Measurements from ENCODE around the gene OLAH.

The OLAH gene

DNA sequence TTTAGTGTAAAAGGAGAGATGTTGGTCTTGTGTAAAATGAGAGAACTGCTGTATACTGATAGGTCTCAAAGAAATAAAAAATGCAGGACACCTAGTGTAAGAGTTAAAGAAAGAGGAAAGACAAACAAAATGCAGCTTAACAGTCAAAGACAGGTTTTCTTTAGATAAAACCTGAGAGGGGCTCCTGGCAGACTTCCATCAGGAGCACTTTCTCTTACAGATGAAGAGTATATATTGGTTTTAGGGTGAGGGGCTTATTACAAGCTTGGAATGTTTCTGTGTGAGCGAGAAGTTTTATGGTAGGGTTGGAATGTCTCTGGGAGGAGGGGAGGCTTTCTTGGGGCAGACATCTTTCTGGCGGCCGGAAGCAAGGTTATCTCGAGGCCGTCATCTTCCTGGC, 28.6 kb downstream of the OLAH start:
- no peak for DNase-seq

DNA sequence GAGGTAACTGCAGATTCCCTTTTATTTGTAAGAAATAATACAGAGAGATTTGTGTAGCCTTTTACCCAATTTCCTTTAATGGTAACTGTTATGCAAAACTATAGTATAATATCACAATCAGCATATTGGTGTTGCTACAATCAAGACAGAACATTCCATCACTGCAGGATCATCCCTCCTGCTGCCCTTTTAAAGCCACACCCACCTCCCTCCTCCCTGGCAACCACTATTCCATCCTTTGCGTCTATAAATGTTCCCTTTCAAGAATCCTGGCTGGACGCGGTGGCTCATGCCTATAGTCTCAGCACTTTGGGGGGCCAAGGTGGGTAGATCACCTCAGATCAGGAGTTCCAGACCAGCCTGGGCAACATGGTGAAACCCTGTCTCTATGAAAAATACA, 31.7 kb downstream of the OLAH start:
- DNase-seq, result no peak

DNA sequence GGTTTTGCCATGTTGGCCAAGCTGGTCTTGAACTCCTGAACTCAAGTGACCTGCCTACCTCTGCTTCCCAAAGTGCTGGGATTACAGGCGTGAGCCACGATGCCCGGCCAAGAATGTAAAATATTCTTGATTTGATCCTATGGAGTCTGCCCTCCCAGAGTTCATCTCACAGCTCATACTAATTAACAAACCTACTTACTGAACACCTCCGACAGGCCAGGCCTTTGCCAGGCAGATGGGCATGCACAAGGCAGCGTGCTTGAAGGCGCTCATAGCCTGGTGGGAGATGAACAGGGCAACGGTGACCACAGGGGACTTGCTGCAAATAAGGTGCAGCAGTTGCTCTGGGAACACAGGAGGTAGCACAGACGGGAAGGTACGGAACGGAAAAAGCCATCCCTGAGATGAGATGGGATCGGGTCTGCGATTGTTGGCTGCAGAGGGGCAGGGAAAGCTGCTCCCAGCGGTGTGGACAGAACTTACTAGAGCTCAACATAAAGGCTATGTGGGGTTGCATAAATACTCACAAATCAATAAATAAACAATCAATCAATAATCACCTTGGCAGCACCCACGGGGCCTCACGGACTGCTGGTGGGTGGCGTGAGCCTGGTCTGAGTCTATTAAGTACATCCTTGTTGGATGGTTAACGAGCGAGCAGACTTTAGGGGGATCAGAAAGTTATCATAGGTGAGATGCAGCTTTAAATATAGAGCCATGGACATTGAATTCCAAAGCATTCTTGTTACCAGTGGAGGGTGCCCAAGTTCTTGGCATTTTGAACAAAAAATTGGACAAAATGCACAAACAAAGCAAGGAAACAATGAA, 40.1 kb downstream of the OLAH start:
- no peak for DNase-seq

DNA sequence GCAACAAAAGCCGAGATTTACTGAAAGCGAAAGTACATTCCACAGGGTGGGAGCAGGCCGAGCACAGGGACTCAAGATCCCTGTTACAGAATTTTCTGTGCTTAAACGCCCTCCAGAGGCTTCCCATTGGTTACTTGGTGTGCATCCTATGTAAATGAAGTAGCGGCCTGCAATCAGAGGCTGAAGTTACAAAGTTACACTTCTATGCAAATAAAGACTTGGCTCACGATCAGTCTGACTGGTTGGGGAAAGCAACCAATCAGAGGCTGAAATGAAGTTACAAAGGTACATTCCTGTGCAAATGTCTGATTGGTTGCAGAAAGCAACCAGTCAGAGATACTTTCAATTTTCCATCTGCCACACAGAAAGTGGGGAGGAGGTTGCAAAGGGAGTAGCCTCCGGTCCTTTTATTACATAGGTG, 40.8 kb downstream of the OLAH start:
- no peak for DNase-seq

DNA sequence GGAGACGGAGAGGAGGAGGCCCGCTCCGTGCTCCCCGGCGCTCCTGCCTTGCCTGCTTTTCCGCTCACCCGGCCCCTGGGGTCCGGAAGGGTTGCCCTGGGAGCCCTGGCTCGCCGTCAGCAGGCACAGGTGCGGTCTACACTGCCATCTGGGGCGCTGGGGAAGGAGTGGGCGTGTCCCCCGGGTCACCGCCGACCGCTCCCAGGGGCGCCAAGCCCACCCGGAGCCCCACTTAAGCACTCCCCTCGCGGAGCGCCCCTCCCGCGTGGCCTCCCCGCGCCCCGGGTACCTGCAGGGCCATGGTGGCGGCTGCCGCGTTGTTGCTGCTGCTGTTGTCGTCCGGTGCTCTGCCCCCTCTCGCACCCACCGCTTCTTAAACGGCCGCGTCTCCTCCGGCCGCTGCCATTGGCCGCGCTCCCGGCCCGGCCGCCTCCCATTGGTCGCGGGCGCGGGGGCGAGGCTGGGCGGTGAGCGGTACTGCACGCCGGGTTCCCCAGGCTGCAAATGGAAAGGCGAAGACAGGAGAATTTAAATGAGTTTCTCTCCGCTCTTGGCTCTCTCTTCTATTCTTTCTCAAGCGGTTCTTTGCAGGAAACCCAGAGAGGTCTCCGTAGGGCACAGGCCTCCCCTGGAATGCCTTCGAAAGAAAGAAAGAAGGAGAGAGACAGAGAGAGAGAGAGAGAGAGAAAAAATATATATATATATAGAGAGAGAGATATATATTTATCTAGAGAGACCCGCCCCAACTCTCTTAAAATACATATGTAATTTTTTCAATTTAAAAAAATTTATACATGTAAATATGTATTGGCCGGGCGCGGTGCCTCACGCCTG, 44.9 kb downstream of the OLAH start, which contains the start of gene ACBD7:
TSS of gene ACBD7 (minus strand) at position 349 of the 834 bp plus-strand sequence. CDS start at position 301, 48 bp downstream.
- DNase-seq, result peak; percentile 68

DNA sequence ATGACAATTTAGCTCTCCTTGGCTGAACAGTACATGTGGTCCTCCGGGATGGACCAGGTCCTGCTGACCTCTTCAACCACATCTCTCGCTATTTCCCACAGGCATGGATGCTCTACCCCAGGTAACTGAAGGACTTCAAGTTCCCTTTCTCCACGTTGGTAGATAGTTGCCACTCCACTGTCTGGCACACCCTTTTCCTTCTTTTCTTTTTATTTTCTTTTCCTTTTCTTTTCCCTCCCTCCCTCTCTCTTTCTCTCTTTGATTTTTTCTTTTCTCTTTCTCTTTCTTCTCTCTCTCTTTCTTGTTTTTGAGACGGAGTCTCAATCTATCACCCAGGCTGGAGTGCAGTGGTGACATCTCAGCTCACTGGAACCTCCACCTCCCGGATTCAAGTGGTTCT, 47.7 kb downstream of the OLAH start:
- DNase-seq, result no peak

DNA sequence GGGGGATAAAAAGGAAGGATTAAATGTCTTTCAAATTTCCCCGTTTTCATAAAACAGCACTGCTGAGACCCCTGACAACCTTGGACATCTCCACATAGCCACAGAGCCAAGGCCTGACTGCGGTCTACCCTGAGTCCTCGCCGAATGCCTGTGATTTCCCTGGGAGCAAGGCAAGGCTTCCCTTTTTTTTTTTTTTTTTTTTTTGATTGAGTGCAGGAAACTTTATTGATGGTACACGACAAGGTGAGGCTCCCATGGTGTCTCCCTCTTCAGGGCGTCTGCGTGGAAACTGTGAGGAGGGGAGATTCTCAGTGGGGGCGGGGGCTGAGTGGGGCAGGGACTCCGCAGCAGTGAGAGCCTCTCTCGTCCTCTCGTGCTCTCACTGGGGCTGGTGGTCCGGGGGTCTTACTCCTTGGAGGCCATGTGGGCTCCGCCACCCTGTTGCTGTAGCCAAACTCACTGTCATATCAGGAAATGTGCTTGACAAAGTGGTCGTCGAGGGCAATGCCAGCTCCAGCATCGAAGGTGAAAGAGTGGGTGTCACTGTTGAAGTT, 49.2 kb downstream of the OLAH start:
- DNase-seq, result no peak

DNA sequence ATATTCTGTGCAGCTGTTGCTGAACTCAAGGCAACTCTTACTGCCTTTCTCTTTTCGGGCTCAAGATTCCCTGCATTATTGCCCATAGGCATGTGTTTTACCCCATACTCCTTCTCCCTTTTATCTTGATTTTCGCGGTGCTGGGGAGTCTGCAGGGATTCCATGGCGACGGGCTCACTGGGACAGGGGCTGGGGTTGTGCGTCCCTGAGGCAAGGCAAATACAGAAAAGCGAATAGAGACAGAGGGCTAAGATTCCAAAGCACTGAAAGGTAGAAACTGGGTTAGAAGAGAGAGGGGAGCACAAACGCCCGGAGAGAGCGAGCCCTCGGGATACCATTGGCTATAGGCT, 52.9 kb downstream of the OLAH start:
- DNase-seq, result no peak

DNA sequence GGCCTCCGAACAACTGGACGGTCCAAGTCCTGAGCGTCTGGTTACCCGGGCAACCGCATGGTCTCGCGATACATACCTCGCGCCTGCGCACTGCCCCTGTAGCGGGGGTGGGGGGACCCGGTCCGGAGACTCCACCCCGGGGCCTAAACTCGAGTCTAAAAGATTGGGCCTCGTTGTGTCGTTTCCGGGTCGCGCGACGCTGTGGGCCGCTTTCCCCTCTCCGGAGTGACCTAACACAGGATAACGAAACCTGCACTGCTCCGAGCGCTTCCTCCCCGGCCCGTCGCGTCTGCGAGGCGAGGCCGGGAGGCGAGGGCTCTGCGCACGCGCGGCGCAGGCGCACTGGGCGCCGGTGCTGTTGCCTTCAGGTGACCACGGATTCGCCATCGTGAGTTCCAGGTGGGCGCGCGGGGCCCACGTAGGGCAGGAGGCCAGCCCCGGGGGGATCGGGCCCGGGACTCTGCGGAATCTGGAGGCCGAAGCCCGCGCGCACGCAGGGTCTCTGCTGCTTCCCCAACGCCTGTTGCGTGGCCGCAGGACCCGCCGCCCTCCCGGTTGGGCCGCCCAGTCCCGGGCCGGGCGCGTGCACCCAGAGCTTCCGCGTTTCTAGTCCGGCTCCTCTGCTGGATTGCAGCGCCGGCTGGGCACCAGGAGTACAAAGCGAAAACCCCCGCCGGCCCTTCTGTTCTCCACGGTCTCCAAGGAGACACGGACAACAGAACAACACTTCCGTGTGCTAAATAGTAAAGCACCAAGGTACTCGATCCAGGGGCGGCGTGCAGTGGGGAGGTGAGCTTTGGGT, 53.5 kb downstream of the OLAH start, which contains the start of gene RPP38:
TSS of gene RPP38 (plus strand) at position 345 of the 802 bp plus-strand sequence. CDS start 5,960 bp downstream, outside the sequence.
- DNase-seq, result peak; percentile 79

DNA sequence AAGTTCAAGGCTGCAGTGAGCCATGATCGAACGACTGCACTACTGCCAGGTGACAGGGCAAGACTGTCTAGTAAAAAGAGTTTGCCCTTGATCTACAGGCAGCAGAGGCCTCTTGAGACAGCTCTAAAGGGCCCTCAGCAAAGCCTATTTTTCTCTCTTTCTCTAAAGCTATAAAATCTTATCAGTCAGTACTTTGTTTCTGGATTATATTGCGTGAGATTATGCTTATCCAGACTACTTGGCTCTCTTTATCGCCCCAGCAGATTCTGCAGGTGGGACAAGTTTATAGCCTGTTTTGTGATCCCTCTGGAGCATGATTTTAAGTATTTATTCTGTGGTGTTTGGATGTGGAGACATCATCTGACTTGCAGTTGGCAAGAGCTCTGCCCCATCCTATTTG, 56.1 kb downstream of the OLAH start:
- DNase-seq, result no peak

DNA sequence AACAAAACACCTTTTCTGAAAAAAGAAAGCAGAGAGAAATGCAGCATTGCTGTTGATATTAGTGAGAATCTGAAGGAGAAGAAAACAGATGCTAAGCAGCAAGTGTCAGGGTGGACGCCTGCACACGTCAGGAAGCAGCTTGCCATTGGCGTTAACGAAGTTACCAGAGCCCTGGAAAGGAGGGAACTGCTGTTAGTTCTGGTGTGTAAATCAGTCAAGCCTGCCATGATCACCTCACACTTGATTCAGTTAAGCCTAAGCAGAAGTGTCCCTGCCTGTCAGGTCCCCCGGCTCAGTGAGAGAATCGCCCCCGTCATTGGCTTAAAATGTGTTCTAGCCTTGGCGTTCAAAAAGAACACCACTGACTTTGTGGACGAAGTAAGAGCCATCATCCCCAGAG, 59.8 kb downstream of the OLAH start:
- DNase-seq, result no peak

DNA sequence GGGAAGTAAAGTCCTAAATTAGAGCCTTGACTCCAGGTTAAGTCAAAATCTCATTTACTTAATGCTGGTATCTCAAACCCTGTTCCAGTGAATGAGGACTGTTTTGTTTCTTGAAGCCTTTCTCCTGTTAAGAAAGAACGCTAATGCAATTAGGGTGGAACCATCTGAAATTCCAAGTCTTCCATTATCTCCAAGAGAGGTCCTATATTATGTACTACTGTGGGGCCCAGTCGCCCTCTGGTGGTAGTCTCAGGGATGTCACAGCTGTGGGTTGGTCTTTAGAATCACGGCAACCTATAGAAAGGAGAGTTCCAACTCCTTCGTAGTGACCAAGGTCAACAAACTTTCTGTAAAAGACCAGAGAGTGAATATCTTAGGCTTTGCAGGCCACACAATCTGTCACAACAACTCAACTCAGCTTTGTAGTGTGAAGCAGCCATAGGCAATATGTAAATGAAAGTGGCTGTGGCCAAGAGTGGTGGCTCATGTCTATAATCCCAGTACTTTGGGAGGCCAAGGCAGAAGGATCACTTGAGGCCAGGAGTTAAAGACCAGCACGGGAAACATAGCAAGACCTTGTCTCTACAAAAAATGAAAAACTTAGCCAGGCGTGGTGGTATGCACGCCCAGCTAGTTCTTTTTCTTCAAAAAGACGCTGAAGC, 62.7 kb downstream of the OLAH start:
- DNase-seq, result peak; percentile 43

DNA sequence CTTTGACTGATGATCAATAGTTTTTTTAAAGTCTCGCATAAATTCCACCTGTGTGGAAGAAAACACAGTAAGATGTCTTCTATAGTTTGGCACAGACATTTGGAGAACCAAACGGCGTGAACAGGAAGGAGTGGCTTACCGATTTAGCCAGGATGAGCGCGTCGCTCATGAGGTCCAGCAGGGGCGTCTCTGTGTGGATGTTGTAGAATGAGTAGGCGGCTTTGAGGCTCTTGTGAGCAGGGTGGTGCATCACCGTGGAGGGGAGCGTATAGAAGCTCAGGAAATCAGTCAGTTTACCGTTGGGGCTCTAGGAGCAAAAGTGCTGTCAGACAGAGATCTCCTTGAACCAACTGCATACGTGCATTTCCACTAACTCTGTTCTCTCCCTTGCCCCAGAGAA, 68.9 kb downstream of the OLAH start:
- no peak for DNase-seq

DNA sequence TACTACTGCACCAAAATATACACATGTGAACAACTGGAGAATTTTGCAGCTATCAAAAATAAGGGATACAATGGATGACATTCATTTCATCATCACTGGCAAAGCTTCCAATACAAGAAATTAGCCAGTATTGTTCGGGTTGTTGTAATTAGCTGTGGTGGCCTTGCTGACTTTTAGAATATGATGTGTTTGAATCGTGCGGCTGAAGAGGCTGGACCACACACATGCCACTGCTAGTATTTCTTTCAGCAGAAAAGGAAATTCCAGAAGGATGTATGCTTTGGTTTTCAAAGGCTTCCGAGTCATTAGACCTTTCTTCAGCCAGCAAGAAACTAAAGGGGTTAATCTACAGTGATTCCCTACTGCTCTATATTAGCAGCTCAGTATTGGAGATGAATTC, 70.0 kb downstream of the OLAH start:
- DNase-seq, result no peak

DNA sequence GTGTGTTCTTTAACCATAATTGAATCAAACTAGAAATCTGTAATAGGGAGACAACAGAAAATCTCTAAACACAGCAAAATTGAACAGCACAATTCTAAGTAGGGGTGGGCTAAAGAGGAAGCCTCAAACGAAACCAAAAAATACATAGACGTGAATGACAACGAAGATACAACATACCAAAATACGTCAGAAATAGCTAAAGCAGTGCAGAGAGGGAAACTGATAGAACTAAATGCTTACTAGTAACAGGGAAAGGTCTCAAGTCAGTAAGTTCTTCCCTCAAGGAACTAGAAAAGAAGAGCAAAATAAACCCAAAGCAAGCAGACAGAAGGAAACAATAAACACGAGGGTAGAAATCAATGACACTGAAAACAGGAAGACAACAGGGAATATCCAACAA, 72.5 kb downstream of the OLAH start:
- no peak for DNase-seq

DNA sequence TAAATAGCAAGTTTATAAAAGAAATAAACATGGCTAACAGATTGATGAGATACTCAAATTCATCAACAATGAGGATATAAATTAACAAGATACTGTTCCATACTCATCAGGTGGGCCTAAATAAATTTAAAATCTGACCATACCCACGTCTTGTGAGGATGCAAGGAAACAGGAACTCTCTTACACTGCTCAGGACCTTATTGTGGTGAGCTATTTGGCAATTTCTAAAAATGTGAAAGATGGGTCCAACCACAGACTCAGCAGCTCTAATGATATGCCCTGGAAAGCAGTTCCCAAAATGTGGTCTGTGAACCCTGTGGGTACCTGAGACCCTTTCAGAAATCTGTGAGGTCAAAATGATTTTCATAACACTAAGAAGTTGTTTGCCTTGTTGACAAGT, 74.9 kb downstream of the OLAH start:
- DNase-seq, result no peak

DNA sequence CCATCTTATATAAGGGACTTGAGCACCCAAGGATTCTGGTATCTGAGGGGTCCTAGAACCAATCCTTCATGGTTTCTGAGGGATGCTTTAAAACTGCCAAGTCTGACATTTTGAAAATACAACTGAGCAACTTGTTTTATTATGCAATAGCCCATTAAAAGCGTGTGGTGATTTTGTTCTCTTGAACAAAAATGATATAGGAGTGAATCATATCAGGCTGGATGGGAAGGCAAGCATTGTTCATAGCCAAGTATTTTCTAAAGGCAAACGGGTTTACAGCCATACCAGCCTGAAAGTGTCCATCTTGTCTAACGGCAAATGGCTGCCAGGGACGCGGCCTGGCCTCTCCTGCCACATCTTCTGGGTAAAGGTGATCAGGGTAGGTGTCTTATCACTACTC, 76.8 kb downstream of the OLAH start:
- no peak for DNase-seq

DNA sequence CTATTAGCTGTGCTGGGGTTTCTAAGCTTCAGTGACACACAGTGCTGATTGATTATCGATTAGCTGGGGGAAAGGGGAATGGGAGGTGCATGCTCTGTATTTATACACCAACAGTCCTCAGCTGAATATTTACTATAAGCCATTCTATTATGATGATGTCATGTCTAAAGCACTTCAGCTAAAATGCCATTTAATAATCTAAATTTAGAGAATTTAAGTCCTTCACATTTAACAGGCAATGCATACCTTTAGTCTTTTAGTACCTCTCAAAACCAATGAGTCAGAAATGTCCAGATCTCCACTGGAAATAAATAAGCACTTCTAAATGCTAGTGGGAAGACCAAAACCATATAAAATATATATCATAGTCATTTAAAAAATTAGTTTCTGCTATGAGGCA, 78.0 kb downstream of the OLAH start:
- no peak for DNase-seq

DNA sequence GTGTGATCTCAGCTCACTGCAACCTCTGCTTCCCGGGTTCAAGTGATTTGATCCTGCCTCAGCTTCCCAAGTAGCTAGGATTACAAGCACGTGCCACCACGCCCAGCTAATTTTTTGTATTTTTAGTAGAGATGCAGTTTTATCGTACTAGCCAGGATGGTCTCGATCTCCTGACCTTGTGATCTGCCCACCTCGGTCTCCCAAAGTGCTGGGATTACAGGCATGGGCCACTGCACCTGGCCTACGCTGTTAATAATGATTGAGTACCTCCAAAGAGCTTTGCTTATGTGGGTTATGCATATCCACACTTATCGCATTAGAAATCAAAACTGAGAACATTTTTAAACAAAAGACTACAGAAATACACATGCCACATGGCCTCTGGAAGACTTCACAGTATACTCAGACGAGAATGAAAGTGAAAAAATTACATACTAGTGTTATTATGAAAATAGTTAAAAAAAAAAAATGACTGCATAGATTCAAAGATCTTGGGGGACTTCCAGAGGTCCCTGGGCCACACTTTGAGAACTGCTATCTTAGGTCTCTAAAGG, 78.8 kb downstream of the OLAH start:
- DNase-seq, result no peak

All from SHP77 treated with DMSO at 0.1 percent for 48 hours (cell line).